HG02973 (cell line): ENCODE data around the gene STPG3.
"Not testable (repeated sequence)": the region's sequence is repeated elsewhere in the genome, so short reads cannot be mapped to it uniquely, and the experiment has no call there.

Experiments used
- ATAC-seq: cut with Tn5 transposase; IDR thresholded peaks from one replicate; pipeline ENCODE4 v1.9.1; 2021; ENCODE audit warnings: moderate library complexity; ENCODE audit not compliant: unreplicated experiment

The STPG3 gene

GRCh38 chr9:137244486-137245449 is 6.3 kb upstream of the STPG3 start:
- no peak for ATAC-seq

- no peak for ATAC-seq
Observed at GRCh38 chr9:137245450-137246421, 5.3 kb upstream of the STPG3 start.

GRCh38 chr9:137247135-137247915 is 3.8 kb upstream of the STPG3 start:
- ATAC-seq, result no peak

GRCh38 chr9:137247916-137248175 is 3.2 kb upstream of the STPG3 start:
- no peak for ATAC-seq

- no peak for ATAC-seq
Observed at GRCh38 chr9:137250329-137251193, 525 bp upstream of the STPG3 start.

- no peak for ATAC-seq
Observed at GRCh38 chr9:137251490-137252268, 593 bp downstream of the STPG3 start.

- ATAC-seq, result no peak
Observed at GRCh38 chr9:137252555-137253506, 1.7 kb downstream of the STPG3 start.

GRCh38 chr9:137253717-137254623 is 2.9 kb downstream of the STPG3 start:
- no peak for ATAC-seq

GRCh38 chr9:137254624-137255447 is 3.8 kb downstream of the STPG3 start, which contains the start of gene NELFB:
TSS of gene NELFB (plus strand) at chr9:137255327.
- ATAC-seq, result peak; percentile 68

- peak; percentile 7 for ATAC-seq
Observed at GRCh38 chr9:137255448-137256114, 4.5 kb downstream of the STPG3 start.

GRCh38 chr9:137256362-137256761 is 5.3 kb downstream of the STPG3 start:
- no peak for ATAC-seq

GRCh38 chr9:137256856-137257255 is 5.8 kb downstream of the STPG3 start:
- no peak for ATAC-seq

- ATAC-seq, result not testable (repeated sequence)
Observed at GRCh38 chr9:137262173-137262908, 11.3 kb downstream of the STPG3 start.

- no peak for ATAC-seq
Observed at GRCh38 chr9:137262909-137263285, 11.8 kb downstream of the STPG3 start.

- ATAC-seq, result no peak
Observed at GRCh38 chr9:137263506-137263905, 12.4 kb downstream of the STPG3 start.
